MM.1S (cell line): Measurements from ENCODE around the gene C13orf46.

Experiments
- CTCF ChIP-seq: fragments of 300-600 bp; sonication (generic); IDR thresholded peaks from 2 replicates; pipeline ENCODE4 v1.5.1; 2016; ENCODE audit warnings: antibody characterized with exemption, low read length, mixed read lengths
- EZH2 ChIP-seq: fragments of 300-600 bp; sonication (generic); optimal IDR thresholded peaks from 2 replicates; pipeline ENCODE3; 2017; ENCODE audit warnings: low read depth, mild to moderate bottlenecking, antibody characterized with exemption, low read length, mixed read lengths
- EZH2phosphoT487 ChIP-seq: fragments of 300-600 bp; sonication (generic); IDR thresholded peaks from 2 replicates; pipeline ENCODE4 v1.6.1; 2018; ENCODE audit warnings: antibody characterized with exemption, low read length

DNA sequence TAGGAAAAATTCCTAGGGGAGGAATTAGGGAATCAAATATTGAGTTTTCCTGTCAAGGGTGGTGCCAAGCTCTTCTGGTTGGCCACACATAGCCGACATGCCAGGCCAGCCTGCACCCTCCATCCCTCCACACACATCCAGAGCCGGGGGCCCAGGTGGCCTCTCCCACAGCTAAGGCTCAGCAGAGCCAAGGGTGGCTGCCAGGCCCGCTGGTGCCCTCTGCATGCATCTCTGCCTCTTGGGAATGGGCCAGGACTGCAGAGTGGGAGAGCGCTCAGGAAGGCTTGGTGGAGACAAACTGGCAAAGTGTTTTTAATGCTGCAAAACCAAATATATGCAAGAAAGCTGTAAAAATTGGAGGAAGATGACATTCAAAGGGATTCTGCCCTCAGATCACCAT is 67.3 kb downstream of the C13orf46 start:
- TF ChIP-seq CTCF (no peak), EZH2 (no peak), EZH2phosphoT487 (no peak)
